ENCODE results near the gene CMTM7.

CMTM7 gene, protein sequence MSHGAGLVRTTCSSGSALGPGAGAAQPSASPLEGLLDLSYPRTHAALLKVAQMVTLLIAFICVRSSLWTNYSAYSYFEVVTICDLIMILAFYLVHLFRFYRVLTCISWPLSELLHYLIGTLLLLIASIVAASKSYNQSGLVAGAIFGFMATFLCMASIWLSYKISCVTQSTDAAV

DNA sequence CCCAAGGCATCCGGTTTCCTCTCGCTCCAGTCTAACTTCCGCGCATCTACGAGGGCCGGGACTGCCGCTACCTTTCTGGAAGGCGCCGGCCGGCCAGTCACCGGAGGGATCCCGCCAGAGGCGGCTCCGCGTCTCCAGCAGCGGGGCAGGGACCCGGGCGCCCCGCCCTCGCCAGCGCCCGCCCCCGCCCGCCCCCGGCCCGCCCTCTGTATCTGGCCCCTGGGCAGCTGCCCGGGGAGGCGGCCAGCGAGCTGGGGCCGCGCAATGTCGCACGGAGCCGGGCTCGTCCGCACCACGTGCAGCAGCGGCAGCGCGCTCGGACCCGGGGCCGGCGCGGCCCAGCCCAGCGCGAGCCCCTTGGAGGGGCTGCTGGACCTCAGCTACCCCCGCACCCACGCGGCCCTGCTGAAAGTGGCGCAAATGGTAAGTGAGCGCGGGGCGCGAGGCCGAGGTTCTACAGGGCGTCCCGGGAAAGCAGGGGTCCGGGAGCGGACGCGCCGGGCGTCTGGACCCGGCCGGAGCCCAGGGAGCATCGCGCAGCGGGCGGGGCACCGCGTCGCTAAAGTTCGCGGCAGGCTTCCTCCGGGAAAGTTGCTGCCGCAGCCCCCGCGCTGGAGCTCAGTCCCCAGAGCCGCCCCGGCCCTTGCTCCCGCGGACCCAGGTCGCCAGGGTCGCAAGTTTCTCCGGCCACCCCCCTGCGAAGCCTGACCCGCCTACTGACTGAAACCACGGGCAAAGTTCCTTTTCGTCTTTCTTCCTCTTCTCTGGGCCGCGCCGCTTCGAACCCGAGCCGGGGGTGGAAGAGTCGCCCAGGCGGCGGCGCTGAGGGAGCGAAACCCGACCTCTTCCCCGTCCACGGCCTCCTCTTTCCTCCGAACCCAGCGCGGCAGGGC lies at the start of gene CMTM7:
Gene CMTM7 (plus strand): TSS at position 211 of the 893 bp plus-strand sequence. CDS start 54 bp downstream, at position 265.
- Histone ChIP-seq H3K9ac (ENCODE audit: low read length) (no peak within 1 kb of the TSS), H3K27me3 (ENCODE audit: control insufficient read depth in 1 of 2, insufficient read depth in 2 of 2, low read length in 2 of 2) (no peaks in the 10 kb centered on the region), H3K4me3 (ENCODE audit: low read depth in 1 of 2, low read length in 2 of 2) (peak within 1 kb of the TSS; percentile 59 to 68), H3K27ac (ENCODE audit: low read depth, low read length) (peak within 1 kb of the TSS; percentile 68), H3K9me3 (ENCODE audit: low read length) (no peaks in the 10 kb centered on the region), H3K36me3 (ENCODE audit: insufficient read depth, low read length) (no peaks in the 10 kb centered on the region), H3K4me1 (ENCODE audit: insufficient read depth, low read length) (peaks cover 5% of the 10 kb centered on the region)

DNA sequence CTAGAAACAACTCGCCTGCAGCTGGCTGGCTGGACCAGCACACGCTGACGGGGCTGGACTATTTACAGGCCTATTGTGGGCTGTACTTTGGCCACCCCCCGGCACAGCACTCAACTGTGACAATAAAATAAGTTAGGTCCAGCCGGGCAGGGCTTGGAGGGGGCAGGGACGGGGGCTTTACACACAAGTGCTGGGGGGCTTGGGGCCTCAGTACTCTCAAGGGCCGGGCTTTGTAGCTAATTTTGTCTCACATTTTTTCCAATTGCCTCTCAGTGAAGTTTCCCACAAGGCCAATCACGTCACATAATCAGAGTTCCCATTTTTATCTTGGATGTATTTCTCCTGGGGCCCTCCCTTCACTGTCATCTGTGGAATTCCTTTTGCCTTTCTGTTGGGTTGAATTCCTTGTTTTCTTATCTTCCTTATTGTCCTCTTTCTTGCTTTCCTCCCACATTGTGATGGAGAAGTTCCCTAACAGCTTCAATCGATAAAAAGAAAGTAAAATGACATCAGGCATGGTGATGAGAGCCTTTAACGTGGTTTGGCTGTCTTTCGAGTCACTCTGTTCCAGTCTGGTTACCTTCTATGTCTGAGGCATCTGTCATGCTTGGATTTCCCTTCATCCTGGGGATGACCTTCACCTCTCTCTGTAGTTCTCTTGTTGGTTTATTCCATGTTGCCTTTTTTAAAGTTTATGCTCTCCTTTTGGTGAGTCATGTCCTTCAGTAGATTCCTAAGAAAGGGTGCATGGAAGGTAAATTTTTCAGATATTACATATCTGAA lies 44.1 kb upstream of the CMTM7 start:
- Histone ChIP-seq H3K4me1 (ENCODE audit: insufficient read depth, low read length) (no peaks in the 10 kb centered on the region), H3K36me3 (ENCODE audit: insufficient read depth, low read length) (no peaks in the 10 kb centered on the region), H3K9me3 (ENCODE audit: low read length) (no peaks in the 10 kb centered on the region), H3K27me3 (ENCODE audit: control insufficient read depth in 1 of 2, insufficient read depth in 2 of 2, low read length in 2 of 2) (no peaks in the 10 kb centered on the region), H3K27ac (ENCODE audit: low read depth, low read length) (no peak overlapping the region), H3K4me3 (ENCODE audit: low read depth in 1 of 2, low read length in 2 of 2) (no peak overlapping the region), H3K9ac (ENCODE audit: low read length) (no peak overlapping the region)

DNA sequence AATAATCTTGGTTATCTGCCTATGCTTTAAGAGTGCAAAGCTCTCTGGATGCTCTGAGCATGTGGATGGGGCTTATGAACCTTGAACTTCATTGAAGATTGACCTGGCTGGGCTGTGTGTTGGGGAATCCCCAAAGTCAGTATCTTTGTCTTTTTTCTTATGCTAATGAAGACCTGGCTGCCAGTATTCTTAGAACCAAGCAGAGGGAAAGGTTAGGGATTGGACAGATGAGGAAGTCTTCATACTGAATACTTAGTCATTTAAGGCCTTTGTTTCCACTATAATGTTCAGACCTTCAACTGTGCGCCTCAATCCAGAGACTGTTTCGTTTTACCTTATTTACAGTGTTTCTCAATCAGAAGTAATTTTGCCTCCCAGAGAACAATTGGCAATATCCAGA lies 42.5 kb upstream of the CMTM7 start:
- H3K9me3 ChIP-seq (ENCODE audit: low read length), result no peaks in the 10 kb centered on the region
- no peaks in the 10 kb centered on the region for H3K4me1 ChIP-seq (ENCODE audit: insufficient read depth, low read length)
- no peak overlapping the region for H3K27ac ChIP-seq (ENCODE audit: low read depth, low read length)
- no peaks in the 10 kb centered on the region for H3K36me3 ChIP-seq (ENCODE audit: insufficient read depth, low read length)
- no peak overlapping the region for H3K4me3 ChIP-seq (ENCODE audit: low read depth in 1 of 2, low read length in 2 of 2)
- H3K27me3 ChIP-seq (ENCODE audit: control insufficient read depth in 1 of 2, insufficient read depth in 2 of 2, low read length in 2 of 2), result no peaks in the 10 kb centered on the region
- H3K9ac ChIP-seq (ENCODE audit: low read length), result no peak overlapping the region

DNA sequence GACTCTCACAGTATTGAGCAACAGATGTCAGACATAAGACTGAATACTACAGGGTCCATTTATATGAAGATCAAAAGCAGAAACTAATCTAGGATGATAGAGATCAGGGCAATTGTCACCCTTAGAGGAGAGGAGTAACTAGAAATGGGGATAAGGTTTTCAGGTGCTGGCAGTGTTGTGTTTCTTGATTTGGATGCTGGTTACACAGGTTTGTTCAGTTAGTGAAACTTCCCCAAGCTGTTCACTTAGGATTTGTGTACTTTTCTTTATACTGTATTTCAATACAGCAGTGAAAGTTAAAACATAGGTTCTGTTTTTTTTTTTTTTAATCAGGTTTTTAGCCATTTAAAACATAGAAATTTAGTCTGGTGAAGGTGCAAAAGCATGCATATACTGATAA lies 39.1 kb upstream of the CMTM7 start:
- no peaks in the 10 kb centered on the region for H3K9me3 ChIP-seq (ENCODE audit: low read length)
- no peak overlapping the region for H3K9ac ChIP-seq (ENCODE audit: low read length)
- no peaks in the 10 kb centered on the region for H3K4me1 ChIP-seq (ENCODE audit: insufficient read depth, low read length)
- H3K36me3 ChIP-seq (ENCODE audit: insufficient read depth, low read length), result no peaks in the 10 kb centered on the region
- H3K27ac ChIP-seq (ENCODE audit: low read depth, low read length), result no peak overlapping the region
- H3K27me3 ChIP-seq (ENCODE audit: control insufficient read depth in 1 of 2, insufficient read depth in 2 of 2, low read length in 2 of 2), result no peaks in the 10 kb centered on the region
- no peak overlapping the region for H3K4me3 ChIP-seq (ENCODE audit: low read depth in 1 of 2, low read length in 2 of 2)

DNA sequence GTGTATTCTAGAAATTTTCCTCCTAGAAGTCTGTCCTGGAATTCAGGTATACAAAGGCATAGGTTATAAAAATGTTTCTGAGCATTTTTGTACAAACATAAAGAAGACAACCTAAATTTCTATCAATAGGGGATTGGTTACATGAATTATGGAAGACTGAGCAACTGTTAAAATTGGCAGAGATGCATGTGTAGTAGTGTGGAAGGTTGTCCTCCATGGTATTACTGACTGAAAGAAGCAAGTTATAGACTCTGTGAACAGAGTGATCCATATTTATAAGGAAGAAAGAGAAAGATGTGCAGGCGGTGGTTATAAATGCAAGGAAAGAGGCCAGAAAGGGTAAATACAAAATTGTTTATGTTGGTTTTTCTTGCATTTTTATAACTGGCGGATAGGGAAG lies 38.3 kb upstream of the CMTM7 start:
- Histone ChIP-seq H3K27ac (ENCODE audit: low read depth, low read length) (no peak overlapping the region), H3K4me3 (ENCODE audit: low read depth in 1 of 2, low read length in 2 of 2) (no peak overlapping the region), H3K9ac (ENCODE audit: low read length) (no peak overlapping the region), H3K4me1 (ENCODE audit: insufficient read depth, low read length) (no peaks in the 10 kb centered on the region), H3K27me3 (ENCODE audit: control insufficient read depth in 1 of 2, insufficient read depth in 2 of 2, low read length in 2 of 2) (no peaks in the 10 kb centered on the region), H3K36me3 (ENCODE audit: insufficient read depth, low read length) (no peaks in the 10 kb centered on the region), H3K9me3 (ENCODE audit: low read length) (no peaks in the 10 kb centered on the region)

DNA sequence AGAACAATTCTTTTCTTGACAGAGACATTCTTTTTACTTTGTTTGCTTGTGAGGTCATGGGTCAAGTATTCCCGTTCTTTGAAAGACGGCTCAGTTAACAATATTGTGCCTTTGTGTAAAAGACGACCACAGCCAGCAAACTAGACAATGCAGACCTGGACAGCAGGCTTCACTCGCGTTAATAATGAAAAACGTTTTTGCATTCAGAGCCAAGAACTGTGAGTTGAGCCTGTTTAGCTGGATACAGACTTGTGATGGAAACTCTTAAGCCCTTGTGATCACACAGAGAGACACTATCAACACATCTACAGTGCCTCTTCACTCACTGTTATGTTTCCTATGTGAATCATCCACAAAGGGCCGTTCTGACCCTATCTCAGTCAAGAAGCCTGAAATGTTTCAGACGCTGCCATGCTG lies 37.3 kb upstream of the CMTM7 start:
- Histone ChIP-seq H3K27ac (ENCODE audit: low read depth, low read length) (no peak overlapping the region), H3K4me3 (ENCODE audit: low read depth in 1 of 2, low read length in 2 of 2) (no peak overlapping the region), H3K9me3 (ENCODE audit: low read length) (no peaks in the 10 kb centered on the region), H3K4me1 (ENCODE audit: insufficient read depth, low read length) (no peaks in the 10 kb centered on the region), H3K27me3 (ENCODE audit: control insufficient read depth in 1 of 2, insufficient read depth in 2 of 2, low read length in 2 of 2) (no peaks in the 10 kb centered on the region), H3K9ac (ENCODE audit: low read length) (no peak overlapping the region), H3K36me3 (ENCODE audit: insufficient read depth, low read length) (no peaks in the 10 kb centered on the region)

DNA sequence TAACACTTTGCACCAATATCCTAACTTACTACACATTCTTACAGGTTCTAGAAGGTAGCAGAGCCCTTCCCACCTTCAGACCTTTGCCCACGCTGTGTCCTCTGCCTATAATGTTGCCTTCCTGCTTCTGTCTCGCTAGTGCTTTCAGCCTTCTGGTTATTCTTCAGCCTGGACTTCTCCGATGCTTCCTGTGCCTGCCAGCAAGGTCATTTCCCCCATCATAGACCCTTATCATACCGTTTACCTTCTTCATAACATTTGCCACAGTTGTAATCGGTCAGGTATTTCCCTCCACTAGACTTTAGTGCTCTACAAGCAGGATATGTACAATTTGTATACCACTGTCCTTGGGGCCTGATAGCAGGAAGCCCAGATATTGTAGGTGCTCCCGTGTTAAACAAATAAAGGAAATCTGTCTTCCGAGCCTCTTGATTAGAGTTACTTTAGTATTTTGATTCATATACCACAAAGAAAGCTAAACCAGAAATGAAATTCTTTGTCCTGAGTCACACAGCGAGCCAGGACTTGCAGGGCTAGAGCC lies 35.8 kb upstream of the CMTM7 start:
- no peak overlapping the region for H3K9ac ChIP-seq (ENCODE audit: low read length)
- no peaks in the 10 kb centered on the region for H3K36me3 ChIP-seq (ENCODE audit: insufficient read depth, low read length)
- H3K9me3 ChIP-seq (ENCODE audit: low read length), result no peaks in the 10 kb centered on the region
- no peaks in the 10 kb centered on the region for H3K4me1 ChIP-seq (ENCODE audit: insufficient read depth, low read length)
- no peak overlapping the region for H3K27ac ChIP-seq (ENCODE audit: low read depth, low read length)
- H3K27me3 ChIP-seq (ENCODE audit: control insufficient read depth in 1 of 2, insufficient read depth in 2 of 2, low read length in 2 of 2), result no peaks in the 10 kb centered on the region
- no peak overlapping the region for H3K4me3 ChIP-seq (ENCODE audit: low read depth in 1 of 2, low read length in 2 of 2)

DNA sequence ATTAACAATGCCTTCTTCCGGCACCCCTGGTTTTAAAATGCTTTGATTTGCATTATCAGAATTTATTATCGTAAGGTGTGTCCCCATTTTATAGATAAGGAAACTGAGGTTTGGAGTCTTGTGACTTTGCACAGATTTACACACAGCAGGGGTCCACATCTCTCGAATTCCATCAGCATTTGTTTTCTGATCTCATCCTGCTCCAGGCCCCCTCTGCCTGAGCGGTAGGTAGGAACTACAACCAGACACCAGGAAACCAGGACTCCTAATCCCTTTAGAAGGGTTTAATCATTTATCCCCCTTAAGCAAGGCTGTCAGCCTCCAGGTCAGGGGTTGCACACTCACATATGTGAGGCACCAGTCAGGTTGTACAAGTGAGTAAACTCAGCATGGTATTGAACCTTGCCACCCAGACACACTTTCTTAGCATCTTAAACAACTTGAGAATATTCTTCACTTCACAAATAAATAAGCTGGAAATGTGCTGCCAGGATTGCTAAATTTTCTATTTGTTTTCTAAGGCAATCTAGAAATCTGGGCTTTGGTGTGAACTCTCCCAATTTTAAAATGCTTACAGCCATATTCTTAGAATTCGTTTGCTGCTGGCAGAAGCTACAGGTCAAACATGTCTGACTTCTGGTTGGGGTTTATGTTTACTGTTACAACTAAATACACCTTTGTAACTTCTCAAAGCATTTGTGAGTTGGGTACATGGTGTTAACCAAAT lies 31.7 kb upstream of the CMTM7 start:
- no peak overlapping the region for H3K9ac ChIP-seq (ENCODE audit: low read length)
- no peak overlapping the region for H3K4me3 ChIP-seq (ENCODE audit: low read depth in 1 of 2, low read length in 2 of 2)
- no peaks in the 10 kb centered on the region for H3K9me3 ChIP-seq (ENCODE audit: low read length)
- no peak overlapping the region for H3K27ac ChIP-seq (ENCODE audit: low read depth, low read length)
- H3K36me3 ChIP-seq (ENCODE audit: insufficient read depth, low read length), result no peaks in the 10 kb centered on the region
- no peaks in the 10 kb centered on the region for H3K4me1 ChIP-seq (ENCODE audit: insufficient read depth, low read length)
- H3K27me3 ChIP-seq (ENCODE audit: control insufficient read depth in 1 of 2, insufficient read depth in 2 of 2, low read length in 2 of 2), result no peaks in the 10 kb centered on the region

DNA sequence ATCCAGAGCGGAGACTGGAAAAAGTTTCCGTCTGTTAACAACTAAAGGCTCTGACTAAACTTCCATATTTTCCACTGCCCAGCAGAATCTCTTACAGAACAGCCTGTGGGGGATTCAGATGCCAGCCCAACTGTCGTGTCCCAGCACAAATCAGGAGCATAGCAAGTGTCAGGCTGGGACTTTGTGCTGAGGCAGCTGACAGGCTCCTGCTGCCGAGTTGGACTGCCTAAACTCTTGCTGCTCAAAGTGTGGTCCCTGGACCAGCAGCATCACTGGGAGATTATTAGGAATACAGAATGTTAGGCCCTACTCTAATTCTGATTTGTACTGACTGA lies 31.2 kb upstream of the CMTM7 start:
- Histone ChIP-seq H3K36me3 (ENCODE audit: insufficient read depth, low read length) (no peaks in the 10 kb centered on the region), H3K9me3 (ENCODE audit: low read length) (no peaks in the 10 kb centered on the region), H3K4me1 (ENCODE audit: insufficient read depth, low read length) (no peaks in the 10 kb centered on the region), H3K27ac (ENCODE audit: low read depth, low read length) (no peak overlapping the region), H3K27me3 (ENCODE audit: control insufficient read depth in 1 of 2, insufficient read depth in 2 of 2, low read length in 2 of 2) (no peaks in the 10 kb centered on the region), H3K4me3 (ENCODE audit: low read depth in 1 of 2, low read length in 2 of 2) (no peak overlapping the region), H3K9ac (ENCODE audit: low read length) (no peak overlapping the region)

DNA sequence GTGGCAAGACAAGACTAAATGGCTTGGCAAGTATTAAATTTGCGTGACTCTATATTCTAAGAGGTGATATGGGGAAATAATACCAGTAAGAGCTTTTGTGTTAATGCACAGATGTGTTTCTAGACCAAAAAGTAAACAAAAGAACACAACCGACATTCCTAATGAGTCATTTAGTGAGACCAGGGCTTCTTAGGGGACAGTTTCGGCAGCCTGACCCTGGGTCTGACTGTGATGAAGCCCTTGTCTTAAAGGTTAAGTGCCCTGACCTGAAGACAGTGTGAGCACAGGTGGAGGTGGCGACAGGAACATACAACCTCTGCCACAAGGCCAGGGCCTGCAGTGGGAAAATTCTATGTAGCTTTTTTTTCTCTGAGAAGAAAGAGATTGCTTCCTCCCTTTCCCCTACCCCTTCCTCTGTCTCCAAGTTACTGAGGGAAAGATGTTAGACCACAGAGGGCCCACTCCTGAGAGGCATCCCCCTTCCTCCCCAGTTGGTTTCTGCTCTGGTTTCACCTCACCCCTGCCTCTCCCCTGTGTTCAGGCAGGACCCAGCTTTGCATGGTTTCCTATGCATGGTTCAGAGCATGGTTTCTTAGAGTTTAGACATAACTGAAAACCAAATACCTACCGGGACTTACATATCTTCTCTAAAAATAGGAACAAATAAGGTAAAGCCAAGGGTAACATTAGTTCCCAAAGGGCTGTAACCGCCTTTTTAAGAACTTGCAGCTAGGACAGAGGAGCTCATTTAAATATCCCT lies 24.8 kb upstream of the CMTM7 start:
- H3K9ac ChIP-seq (ENCODE audit: low read length), result no peak overlapping the region
- no peaks in the 10 kb centered on the region for H3K27me3 ChIP-seq (ENCODE audit: control insufficient read depth in 1 of 2, insufficient read depth in 2 of 2, low read length in 2 of 2)
- H3K4me1 ChIP-seq (ENCODE audit: insufficient read depth, low read length), result no peaks in the 10 kb centered on the region
- H3K27ac ChIP-seq (ENCODE audit: low read depth, low read length), result no peak overlapping the region
- no peaks in the 10 kb centered on the region for H3K9me3 ChIP-seq (ENCODE audit: low read length)
- H3K36me3 ChIP-seq (ENCODE audit: insufficient read depth, low read length), result no peaks in the 10 kb centered on the region
- no peak overlapping the region for H3K4me3 ChIP-seq (ENCODE audit: low read depth in 1 of 2, low read length in 2 of 2)

All from muscle layer of colon (tissue), 2 donors.